HG02840 (cell line): ENCODE measurements around the gene SNURF.
"Not testable (repeated sequence)": the region's sequence is repeated elsewhere in the genome, so short reads cannot be mapped to it uniquely, and the experiment has no call there.

ENCODE experiments used
- ATAC-seq: cut with Tn5 transposase; IDR thresholded peaks from one replicate; pipeline ENCODE4 v1.9.1; 2021; ENCODE audit warnings: mild to moderate bottlenecking, moderate library complexity, moderate number of reproducible peaks; ENCODE audit not compliant: unreplicated experiment, low FRiP score

The SNURF gene

GRCh38 chr15:24954783-24955530, at the start of gene SNURF, which contains the start of gene SNRPN:
SNURF (plus strand) TSS chr15:24954987; CDS start chr15:24955049, 62 bp downstream.
SNRPN (plus strand) TSS chr15:24954987; CDS start chr15:24974454, 19,467 bp downstream.
- peak; percentile 50 for ATAC-seq

GRCh38 chr15:24916305-24917009, 38.3 kb upstream of the SNURF start:
- no peak for ATAC-seq

- no peak for ATAC-seq
Measured at GRCh38 chr15:24917431-24917830, 37.4 kb upstream of the SNURF start.

- no peak for ATAC-seq
Measured at GRCh38 chr15:24919446-24919845, 35.3 kb upstream of the SNURF start.

- not testable (repeated sequence) for ATAC-seq
Measured at GRCh38 chr15:24922781-24923180, 32.0 kb upstream of the SNURF start.

GRCh38 chr15:24924153-24924552, 30.6 kb upstream of the SNURF start:
- no peak for ATAC-seq

- ATAC-seq = no peak
Measured at GRCh38 chr15:24924621-24925020, 30.2 kb upstream of the SNURF start.

GRCh38 chr15:24931874-24932732, 22.7 kb upstream of the SNURF start:
- not testable (repeated sequence) for ATAC-seq

GRCh38 chr15:24933716-24934115, 21.1 kb upstream of the SNURF start:
- ATAC-seq = no peak

GRCh38 chr15:24938224-24938623, 16.6 kb upstream of the SNURF start:
- ATAC-seq = not testable (repeated sequence)

GRCh38 chr15:24940236-24940635, 14.6 kb upstream of the SNURF start:
- no peak for ATAC-seq

GRCh38 chr15:24943361-24943760, 11.4 kb upstream of the SNURF start:
- ATAC-seq = no peak

GRCh38 chr15:24944954-24945353, 9.8 kb upstream of the SNURF start:
- no peak for ATAC-seq

GRCh38 chr15:24945711-24946110, 9.1 kb upstream of the SNURF start:
- ATAC-seq = no peak

GRCh38 chr15:24948495-24948894, 6.3 kb upstream of the SNURF start:
- ATAC-seq = no peak

- no peak for ATAC-seq
Measured at GRCh38 chr15:24955531-24955921, 739 bp downstream of the SNURF start.

GRCh38 chr15:24956111-24956838, 1.5 kb downstream of the SNURF start:
- peak; percentile 65 for ATAC-seq

GRCh38 chr15:24957691-24958090, 2.9 kb downstream of the SNURF start:
- ATAC-seq = no peak

- ATAC-seq = no peak
Measured at GRCh38 chr15:24961967-24962366, 7.2 kb downstream of the SNURF start.

- ATAC-seq = no peak
Measured at GRCh38 chr15:24962880-24963279, 8.1 kb downstream of the SNURF start.
